GM12801 (cell line): Measurements from ENCODE around the gene OPTC.

ENCODE experiments used
- TF ChIP-seq, protein P1 (sequence below): IDR thresholded peaks from one replicate; pipeline ENCODE4 v1.5.1; 2011; ENCODE audit warnings: control low read depth; ENCODE audit not compliant: insufficient read length; ENCODE audit errors: extremely low read depth

Gene OPTC

DNA sequence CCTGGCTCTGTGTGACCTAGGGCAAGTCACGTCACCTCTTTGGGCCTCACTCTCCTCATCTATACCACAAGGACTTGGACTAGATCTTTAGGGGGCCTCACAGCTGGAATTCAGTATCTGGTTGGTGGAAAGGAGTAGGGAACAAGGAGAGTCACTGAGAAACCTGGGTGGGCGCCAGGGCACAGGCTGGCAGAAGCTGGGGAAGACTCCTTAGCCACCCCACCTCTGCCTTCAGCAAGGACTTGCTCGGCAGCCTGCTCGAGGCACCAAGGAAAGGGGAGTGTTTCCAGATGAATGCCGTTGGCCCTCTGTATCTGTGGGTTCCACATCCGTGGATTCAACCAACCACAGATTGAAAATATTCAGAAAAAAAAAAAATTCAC is 1.2 kb upstream of the OPTC start:
- TF ChIP-seq, protein P1, sequence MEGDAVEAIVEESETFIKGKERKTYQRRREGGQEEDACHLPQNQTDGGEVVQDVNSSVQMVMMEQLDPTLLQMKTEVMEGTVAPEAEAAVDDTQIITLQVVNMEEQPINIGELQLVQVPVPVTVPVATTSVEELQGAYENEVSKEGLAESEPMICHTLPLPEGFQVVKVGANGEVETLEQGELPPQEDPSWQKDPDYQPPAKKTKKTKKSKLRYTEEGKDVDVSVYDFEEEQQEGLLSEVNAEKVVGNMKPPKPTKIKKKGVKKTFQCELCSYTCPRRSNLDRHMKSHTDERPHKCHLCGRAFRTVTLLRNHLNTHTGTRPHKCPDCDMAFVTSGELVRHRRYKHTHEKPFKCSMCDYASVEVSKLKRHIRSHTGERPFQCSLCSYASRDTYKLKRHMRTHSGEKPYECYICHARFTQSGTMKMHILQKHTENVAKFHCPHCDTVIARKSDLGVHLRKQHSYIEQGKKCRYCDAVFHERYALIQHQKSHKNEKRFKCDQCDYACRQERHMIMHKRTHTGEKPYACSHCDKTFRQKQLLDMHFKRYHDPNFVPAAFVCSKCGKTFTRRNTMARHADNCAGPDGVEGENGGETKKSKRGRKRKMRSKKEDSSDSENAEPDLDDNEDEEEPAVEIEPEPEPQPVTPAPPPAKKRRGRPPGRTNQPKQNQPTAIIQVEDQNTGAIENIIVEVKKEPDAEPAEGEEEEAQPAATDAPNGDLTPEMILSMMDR, result no peak

DNA sequence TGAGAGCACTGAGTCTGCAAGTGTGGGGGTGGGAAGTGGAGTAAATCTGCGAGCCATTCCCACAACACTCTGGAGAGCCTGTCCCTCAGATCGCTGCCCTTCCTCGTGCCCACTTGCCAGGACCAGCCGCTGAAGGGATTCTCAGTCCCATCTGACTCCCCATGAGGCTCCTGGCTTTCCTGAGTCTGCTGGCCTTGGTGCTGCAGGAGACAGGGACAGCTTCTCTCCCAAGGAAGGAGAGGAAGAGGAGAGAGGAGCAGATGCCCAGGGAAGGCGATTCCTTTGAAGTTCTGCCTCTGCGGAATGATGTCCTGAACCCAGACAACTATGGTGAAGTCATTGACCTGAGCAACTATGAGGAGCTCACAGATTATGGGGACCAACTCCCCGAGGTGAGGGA is 1.9 kb downstream of the OPTC start:
- TF ChIP-seq, protein P1, result no peak

DNA sequence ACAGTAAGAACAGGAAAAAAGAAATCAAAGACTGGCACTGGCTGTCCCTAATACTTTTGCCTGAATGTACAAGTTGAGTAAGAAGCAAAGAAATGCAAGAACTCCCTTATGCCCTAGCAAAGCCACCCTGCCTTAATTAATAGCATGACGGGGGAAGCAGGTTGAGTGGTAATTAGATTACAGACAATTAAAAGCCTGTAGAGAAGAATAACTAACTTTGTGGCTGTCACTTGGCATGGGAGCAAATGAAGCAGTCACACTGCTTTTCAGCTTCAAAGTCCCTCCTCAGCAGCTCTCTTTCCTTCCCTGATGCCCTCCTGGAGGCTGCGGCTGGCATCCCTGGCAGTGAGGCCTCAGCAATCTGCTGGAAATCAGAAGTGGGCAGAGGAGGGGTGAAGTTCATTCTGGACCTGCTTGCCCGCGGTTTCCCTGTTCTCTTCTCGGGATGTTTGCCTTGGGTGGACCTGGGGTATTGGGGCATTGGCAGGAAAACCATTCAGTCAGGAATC is 3.4 kb downstream of the OPTC start:
- TF ChIP-seq, protein P1, result no peak

DNA sequence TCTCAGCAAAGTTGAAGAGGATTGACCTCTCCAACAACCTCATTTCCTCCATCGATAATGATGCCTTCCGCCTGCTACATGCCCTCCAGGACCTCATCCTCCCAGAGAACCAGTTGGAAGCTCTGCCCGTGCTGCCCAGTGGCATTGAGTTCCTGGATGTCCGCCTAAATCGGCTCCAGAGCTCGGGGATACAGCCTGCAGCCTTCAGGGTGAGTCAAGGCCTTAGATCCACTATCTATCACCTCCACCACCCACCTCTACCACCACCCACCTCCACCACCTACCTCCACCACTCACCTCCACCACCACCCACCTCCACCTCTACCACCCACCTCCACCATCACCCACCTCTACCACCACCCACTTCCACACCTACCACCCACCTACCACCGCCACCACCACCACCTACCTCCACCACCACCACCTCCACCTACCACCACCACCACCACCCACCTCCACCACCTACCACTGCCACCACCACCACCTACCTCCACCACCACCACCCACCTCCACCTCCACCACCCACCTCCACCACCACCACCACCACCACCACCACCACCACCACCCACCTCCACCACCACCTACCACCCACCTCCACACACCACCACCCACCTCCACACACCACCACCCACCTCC is 5.8 kb downstream of the OPTC start:
- TF ChIP-seq, protein P1, result no peak

DNA sequence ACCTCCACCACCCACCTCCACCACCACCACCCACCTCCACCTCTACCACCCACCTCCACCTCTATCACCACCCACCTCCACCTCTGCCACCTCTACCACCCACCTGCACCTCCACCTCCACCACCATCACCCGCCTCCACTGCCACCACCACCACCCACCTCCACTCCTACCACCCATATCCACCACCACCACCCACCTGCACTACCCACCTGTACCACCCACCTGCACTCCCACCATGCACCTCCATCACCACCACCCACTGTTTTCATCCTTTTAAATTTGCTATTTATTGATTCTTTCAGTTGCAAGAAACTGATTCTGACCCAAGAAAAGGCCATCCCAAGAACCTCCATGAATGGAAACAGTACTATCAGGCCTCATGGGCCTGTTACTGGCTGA is 6.3 kb downstream of the OPTC start:
- TF ChIP-seq, protein P1, result no peak

DNA sequence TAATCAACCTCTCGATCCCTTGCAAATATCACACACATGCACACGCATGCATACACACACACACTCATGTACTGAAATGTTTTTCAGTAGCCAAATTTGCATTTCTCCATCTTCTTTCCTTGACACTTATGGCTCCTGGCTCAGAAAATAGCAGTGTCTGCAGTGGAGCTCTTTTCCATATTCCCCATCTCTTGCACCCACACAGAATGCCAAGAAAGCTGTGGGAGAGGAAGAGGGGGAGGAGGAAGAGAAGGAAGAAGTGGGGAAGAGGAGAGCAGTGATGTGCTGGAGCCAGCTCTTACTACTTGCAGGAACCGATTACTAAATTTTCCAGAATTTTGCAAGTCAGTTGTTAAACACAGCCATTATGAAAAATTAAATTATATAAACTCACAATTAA is 9.9 kb downstream of the OPTC start:
- TF ChIP-seq, protein P1, result no peak

DNA sequence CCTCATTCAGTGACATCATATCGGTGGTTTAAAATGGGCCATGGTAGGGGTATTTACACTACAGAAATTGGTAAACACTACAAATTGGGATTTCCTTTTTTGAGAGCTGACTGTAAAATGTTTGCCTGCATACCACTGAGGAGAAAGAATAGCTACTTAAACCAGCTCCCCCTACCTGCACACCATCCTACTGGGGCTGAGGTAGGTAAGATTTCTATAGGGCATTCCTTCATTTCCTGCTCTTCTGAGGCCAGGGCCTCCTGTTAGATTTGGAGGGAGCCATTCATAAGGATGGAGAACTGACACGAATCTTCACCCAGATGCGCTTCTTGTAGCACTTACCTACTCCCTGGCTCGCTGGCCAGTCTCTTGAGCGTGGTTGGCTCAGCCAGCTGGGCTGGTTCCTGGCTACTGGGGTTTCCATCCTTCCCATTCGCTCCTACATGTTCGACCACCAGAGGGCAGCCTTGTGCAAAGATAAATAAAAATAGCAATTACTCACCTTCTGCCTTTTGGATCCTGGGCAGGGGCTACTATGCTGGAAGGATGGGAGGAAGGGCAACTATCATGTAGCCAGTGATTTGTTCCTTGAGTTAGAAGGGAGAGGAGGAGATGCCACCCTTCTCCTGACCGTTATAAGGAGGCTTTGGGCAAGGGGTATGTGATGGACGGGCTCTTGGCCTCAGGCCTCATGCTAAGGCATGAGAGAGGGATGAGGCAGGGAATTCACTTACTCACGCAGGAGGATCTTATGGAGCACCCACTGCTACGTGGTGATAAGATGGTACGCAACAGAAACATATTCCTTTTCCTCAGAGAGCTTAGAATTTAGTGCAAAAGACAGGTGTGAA is 10.7 kb downstream of the OPTC start:
- TF ChIP-seq, protein P1, result no peak
